IPS-18c (cell line): ENCODE results near the gene SLC7A8.

ENCODE experiments used
- H3K4me3 ChIP-seq: 2 replicates; pipeline ENCODE4 v1.7.0; 2013; ENCODE audit warnings: low read depth, mild to moderate bottlenecking, low read length, moderate library complexity; ENCODE audit not compliant: insufficient read depth
- H3K9me3 ChIP-seq: one replicate; pipeline ENCODE4 v1.6.1; 2013; ENCODE audit warnings: mild to moderate bottlenecking, low read length, moderate library complexity; ENCODE audit not compliant: control insufficient read depth, insufficient read depth

Gene SLC7A8

GRCh38 chr14:23167116-23167847 is 16.2 kb downstream of the SLC7A8 start:
- no peak overlapping the region for H3K4me3 ChIP-seq
- no peaks in the 10 kb centered on the region for H3K9me3 ChIP-seq

GRCh38 chr14:23164949-23165348 is 18.5 kb downstream of the SLC7A8 start:
- Histone ChIP-seq H3K9me3 (no peaks in the 10 kb centered on the region), H3K4me3 (no peak overlapping the region)

GRCh38 chr14:23164250-23164649 is 19.2 kb downstream of the SLC7A8 start:
- no peaks in the 10 kb centered on the region for H3K9me3 ChIP-seq
- no peak overlapping the region for H3K4me3 ChIP-seq

- Histone ChIP-seq H3K9me3 (no peaks in the 10 kb centered on the region), H3K4me3 (no peak overlapping the region)
Observed at GRCh38 chr14:23163830-23164229, 19.6 kb downstream of the SLC7A8 start.

- Histone ChIP-seq H3K4me3 (no peak overlapping the region), H3K9me3 (no peaks in the 10 kb centered on the region)
Observed at GRCh38 chr14:23162800-23163199, 20.7 kb downstream of the SLC7A8 start.

GRCh38 chr14:23162005-23162404 is 21.5 kb downstream of the SLC7A8 start:
- Histone ChIP-seq H3K4me3 (no peak overlapping the region), H3K9me3 (no peaks in the 10 kb centered on the region)

GRCh38 chr14:23160924-23161522 is 22.4 kb downstream of the SLC7A8 start:
- Histone ChIP-seq H3K4me3 (0 out of 2 replicates have a peak overlapping the region, but pooled peaks have one; percentile 4), H3K9me3 (no peaks in the 10 kb centered on the region)

GRCh38 chr14:23159532-23159931 is 23.9 kb downstream of the SLC7A8 start:
- Histone ChIP-seq H3K4me3 (no peak overlapping the region), H3K9me3 (no peaks in the 10 kb centered on the region)

GRCh38 chr14:23158779-23159178 is 24.7 kb downstream of the SLC7A8 start:
- Histone ChIP-seq H3K9me3 (no peaks in the 10 kb centered on the region), H3K4me3 (no peak overlapping the region)

- H3K4me3 ChIP-seq, result no peak overlapping the region
- peaks cover 2% of the 10 kb centered on the region for H3K9me3 ChIP-seq
Observed at GRCh38 chr14:23154964-23155587, 28.4 kb downstream of the SLC7A8 start.

- Histone ChIP-seq H3K4me3 (no peak overlapping the region; the same call in 1 of the 2 replicates), H3K9me3 (peaks cover 2% of the 10 kb centered on the region)
Observed at GRCh38 chr14:23153851-23154796, 29.3 kb downstream of the SLC7A8 start.

- Histone ChIP-seq H3K9me3 (peaks cover 2% of the 10 kb centered on the region), H3K4me3 (no peak overlapping the region)
Observed at GRCh38 chr14:23151342-23151741, 32.1 kb downstream of the SLC7A8 start.

- Histone ChIP-seq H3K9me3 (peaks cover 2% of the 10 kb centered on the region), H3K4me3 (no peak overlapping the region)
Observed at GRCh38 chr14:23149745-23150144, 33.7 kb downstream of the SLC7A8 start.

- Histone ChIP-seq H3K9me3 (peaks cover 2% of the 10 kb centered on the region), H3K4me3 (no peak overlapping the region)
Observed at GRCh38 chr14:23148591-23149249, 34.7 kb downstream of the SLC7A8 start.

GRCh38 chr14:23147676-23148075 is 35.8 kb downstream of the SLC7A8 start:
- Histone ChIP-seq H3K9me3 (peaks cover 1% of the 10 kb centered on the region), H3K4me3 (no peak overlapping the region)

- H3K4me3 ChIP-seq, result no peak overlapping the region
- no peaks in the 10 kb centered on the region for H3K9me3 ChIP-seq
Observed at GRCh38 chr14:23146980-23147379, 36.5 kb downstream of the SLC7A8 start.
